Measurements from ENCODE around the gene PLIN4. TPM values are rescaled to one million over a fixed set of nuclear protein-coding genes. Genes with fewer than 3 reads are reported as not detected.

The PLIN4 gene
- total and polyA plus RNA-seq, 10 of the 15 experiments (the other 5 are each of a cell fraction or from before 2014, with no cell fraction given): 0.01 to 0.11 (median 0.05) TPM; not detected in 2

DNA sequence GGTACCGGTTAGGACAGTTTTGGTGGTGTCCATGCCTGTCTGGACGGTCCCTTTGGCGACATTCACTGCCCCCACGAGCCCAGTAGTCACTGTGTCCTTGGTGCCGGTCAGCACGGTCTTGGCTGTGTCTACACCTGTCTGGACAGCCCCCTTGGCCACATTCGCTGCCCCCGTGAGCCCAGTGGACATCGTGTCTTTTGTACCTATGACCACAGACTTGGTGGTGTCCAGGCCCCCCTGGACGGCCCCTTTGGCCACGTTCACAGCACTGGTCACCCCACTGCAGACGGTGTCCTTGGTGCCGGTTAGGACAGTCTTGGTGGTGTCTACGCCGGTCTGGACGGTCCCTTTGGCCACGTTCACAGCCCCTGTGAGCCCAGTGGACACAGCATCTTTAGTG lies 6.2 kb downstream of the PLIN4 start:
- no peaks in the 10 kb centered on the region for H3K79me2 ChIP-seq (ENCODE audit: control insufficient read depth, insufficient read depth, low read length)
- H3K27me3 ChIP-seq (replicated peaks in 1 of 2; ENCODE audit: control insufficient read depth in 2 of 2, insufficient read depth in 2 of 2, low read length in 1 of 2): no peaks in the 10 kb centered on the region
- DNase-seq (ENCODE audit: low read depth, low spot score): no peak
- in situ Hi-C loops (cut with MboI): no loop called here
- ChIA-PET CTCF (no interaction called here), RAD21 (ENCODE audit: unreplicated experiment) (no interaction called here), POLR2A (no interaction called here), SMC1A (ENCODE audit: uncharacterized antibody, unreplicated experiment) (no interaction called here)
- no peaks in the 10 kb centered on the region for H3K36me3 ChIP-seq (ENCODE audit: control insufficient read depth in 2 of 2, insufficient read depth in 2 of 2, low read length in 1 of 2)
- intact Hi-C loops (cut with micrococcal nuclease; ENCODE audit: unreplicated experiment): no loop called here
- BruUV-seq (replicated peaks): no TSS peak
- 51% methylated on average over 17 of the region's 17 CpGs for WGBS (ENCODE audit: insufficient coverage, insufficient replicate concordance, low lambda C conversion rate, missing lambda C conversion rate)
- TF ChIP-seq CREB1 (IDR thresholded peaks at IDR 0.05; ENCODE audit: low read depth): no peak
- TF ChIP-seq ZNF622 (IDR thresholded peaks at IDR 0.05): no peak
- TF ChIP-seq, protein P1, sequence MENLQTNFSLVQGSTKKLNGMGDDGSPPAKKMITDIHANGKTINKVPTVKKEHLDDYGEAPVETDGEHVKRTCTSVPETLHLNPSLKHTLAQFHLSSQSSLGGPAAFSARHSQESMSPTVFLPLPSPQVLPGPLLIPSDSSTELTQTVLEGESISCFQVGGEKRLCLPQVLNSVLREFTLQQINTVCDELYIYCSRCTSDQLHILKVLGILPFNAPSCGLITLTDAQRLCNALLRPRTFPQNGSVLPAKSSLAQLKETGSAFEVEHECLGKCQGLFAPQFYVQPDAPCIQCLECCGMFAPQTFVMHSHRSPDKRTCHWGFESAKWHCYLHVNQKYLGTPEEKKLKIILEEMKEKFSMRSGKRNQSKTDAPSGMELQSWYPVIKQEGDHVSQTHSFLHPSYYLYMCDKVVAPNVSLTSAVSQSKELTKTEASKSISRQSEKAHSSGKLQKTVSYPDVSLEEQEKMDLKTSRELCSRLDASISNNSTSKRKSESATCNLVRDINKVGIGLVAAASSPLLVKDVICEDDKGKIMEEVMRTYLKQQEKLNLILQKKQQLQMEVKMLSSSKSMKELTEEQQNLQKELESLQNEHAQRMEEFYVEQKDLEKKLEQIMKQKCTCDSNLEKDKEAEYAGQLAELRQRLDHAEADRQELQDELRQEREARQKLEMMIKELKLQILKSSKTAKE (IDR thresholded peaks at IDR 0.05; ENCODE audit: low read depth, poor library complexity, severe bottlenecking): no peak
- TF ChIP-seq NR2C2 (IDR thresholded peaks at IDR 0.05; ENCODE audit: borderline replicate concordance, control insufficient read depth, insufficient read length, low read depth): no peak
- TF ChIP-seq SIN3A (IDR thresholded peaks at IDR 0.05; ENCODE audit: low read depth, low read length): no peak
- no peak for TF ChIP-seq PAX8 (IDR thresholded peaks at IDR 0.05)
- TF ChIP-seq BACH1 (IDR thresholded peaks at IDR 0.05; ENCODE audit: borderline replicate concordance): no peak
- no peak for TF ChIP-seq EGR1 (IDR thresholded peaks at IDR 0.05; ENCODE audit: borderline replicate concordance in 1 of 2, low read depth in 2 of 2, low read length in 2 of 2)
- no peak for TF ChIP-seq ATF7 (IDR thresholded peaks at IDR 0.05; ENCODE audit: low read depth)
- TF ChIP-seq MEF2B (IDR thresholded peaks at IDR 0.05; ENCODE audit: partially characterized antibody, poor library complexity, severe bottlenecking): no peak
- no peak for TF ChIP-seq TARDBP (IDR thresholded peaks at IDR 0.05; ENCODE audit: borderline replicate concordance)
- TF ChIP-seq, protein P2, sequence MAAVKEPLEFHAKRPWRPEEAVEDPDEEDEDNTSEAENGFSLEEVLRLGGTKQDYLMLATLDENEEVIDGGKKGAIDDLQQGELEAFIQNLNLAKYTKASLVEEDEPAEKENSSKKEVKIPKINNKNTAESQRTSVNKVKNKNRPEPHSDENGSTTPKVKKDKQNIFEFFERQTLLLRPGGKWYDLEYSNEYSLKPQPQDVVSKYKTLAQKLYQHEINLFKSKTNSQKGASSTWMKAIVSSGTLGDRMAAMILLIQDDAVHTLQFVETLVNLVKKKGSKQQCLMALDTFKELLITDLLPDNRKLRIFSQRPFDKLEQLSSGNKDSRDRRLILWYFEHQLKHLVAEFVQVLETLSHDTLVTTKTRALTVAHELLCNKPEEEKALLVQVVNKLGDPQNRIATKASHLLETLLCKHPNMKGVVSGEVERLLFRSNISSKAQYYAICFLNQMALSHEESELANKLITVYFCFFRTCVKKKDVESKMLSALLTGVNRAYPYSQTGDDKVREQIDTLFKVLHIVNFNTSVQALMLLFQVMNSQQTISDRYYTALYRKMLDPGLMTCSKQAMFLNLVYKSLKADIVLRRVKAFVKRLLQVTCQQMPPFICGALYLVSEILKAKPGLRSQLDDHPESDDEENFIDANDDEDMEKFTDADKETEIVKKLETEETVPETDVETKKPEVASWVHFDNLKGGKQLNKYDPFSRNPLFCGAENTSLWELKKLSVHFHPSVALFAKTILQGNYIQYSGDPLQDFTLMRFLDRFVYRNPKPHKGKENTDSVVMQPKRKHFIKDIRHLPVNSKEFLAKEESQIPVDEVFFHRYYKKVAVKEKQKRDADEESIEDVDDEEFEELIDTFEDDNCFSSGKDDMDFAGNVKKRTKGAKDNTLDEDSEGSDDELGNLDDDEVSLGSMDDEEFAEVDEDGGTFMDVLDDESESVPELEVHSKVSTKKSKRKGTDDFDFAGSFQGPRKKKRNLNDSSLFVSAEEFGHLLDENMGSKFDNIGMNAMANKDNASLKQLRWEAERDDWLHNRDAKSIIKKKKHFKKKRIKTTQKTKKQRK (IDR thresholded peaks at IDR 0.05; ENCODE audit: low read depth, low read length): no peak
- TF ChIP-seq, protein P3, sequence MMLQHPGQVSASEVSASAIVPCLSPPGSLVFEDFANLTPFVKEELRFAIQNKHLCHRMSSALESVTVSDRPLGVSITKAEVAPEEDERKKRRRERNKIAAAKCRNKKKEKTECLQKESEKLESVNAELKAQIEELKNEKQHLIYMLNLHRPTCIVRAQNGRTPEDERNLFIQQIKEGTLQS (IDR thresholded peaks at IDR 0.05; ENCODE audit: borderline replicate concordance, extremely low read depth, low read depth, low read length): no peak
- no peak for TF ChIP-seq RAD21 (IDR thresholded peaks at IDR 0.05; ENCODE audit: insufficient read depth, low read depth, low read length)
- no peak overlapping the region for H2AFZ ChIP-seq (ENCODE audit: control insufficient read depth, low read depth, low read length)
- H4K20me1 ChIP-seq (ENCODE audit: control insufficient read depth, insufficient read depth): no peaks in the 10 kb centered on the region
- ATAC-seq: no peak
- no peak overlapping the region for H3K9ac ChIP-seq (ENCODE audit: control insufficient read depth, insufficient read depth, low read length)
- no peak for FAIRE-seq
- no peaks in the 10 kb centered on the region for H3K9me3 ChIP-seq (replicated peaks; ENCODE audit: control insufficient read depth, insufficient read depth, low read length)
- H3K4me2 ChIP-seq (ENCODE audit: control insufficient read depth, insufficient read depth): no peak overlapping the region
- no peak overlapping the region for H3K27ac ChIP-seq (ENCODE audit: control insufficient read depth, insufficient read depth)
- no peaks in the 10 kb centered on the region for H3K4me1 ChIP-seq (ENCODE audit: control insufficient read depth, insufficient read depth, low read length)
- no peak overlapping the region for H3K4me3 ChIP-seq
